Erythroblast (primary cell): ENCODE results near the gene CD48.

Source experiments
- GATA1 ChIP-seq: IDR thresholded peaks from 2 replicates; pipeline ENCODE4 v1.6.1; 2011; ENCODE audit warnings: low read depth, mild to moderate bottlenecking, control low read depth, low read length, moderate library complexity
- POLR2A ChIP-seq: IDR thresholded peaks from 2 replicates; pipeline ENCODE4 v1.6.1; 2011; ENCODE audit warnings: mild to moderate bottlenecking, low read length

- TF ChIP-seq POLR2A (no peak), GATA1 (no peak)
Observed at GRCh38 chr1:160753594-160753993, 42.0 kb upstream of the CD48 start.
